Esophagus squamous epithelium (tissue), 4 donors: ENCODE measurements around the gene BACH2.

Source experiments
- POLR2A ChIP-seq, 4 donors: fragments of 450-650 bp; IDR thresholded peaks; one replicate each; pipeline ENCODE4 v1.6.1; 2017; ENCODE audit warnings: antibody characterized with exemption in 4 of 4, mild to moderate bottlenecking in 4 of 4, moderate library complexity in 3 of 4
- TF ChIP-seq, protein P1 (sequence below), 6 experiments: fragments of 450-650 bp in 4 of 6; fragments of 200-600 bp in 2 of 6; sonication (generic) in 2 of 6; IDR thresholded peaks; one replicate each; pipeline ENCODE4 v1.5.1; 2016 to 2019; ENCODE audit warnings: antibody characterized with exemption in 6 of 6, mild to moderate bottlenecking in 4 of 6, moderate library complexity in 4 of 6

DNA sequence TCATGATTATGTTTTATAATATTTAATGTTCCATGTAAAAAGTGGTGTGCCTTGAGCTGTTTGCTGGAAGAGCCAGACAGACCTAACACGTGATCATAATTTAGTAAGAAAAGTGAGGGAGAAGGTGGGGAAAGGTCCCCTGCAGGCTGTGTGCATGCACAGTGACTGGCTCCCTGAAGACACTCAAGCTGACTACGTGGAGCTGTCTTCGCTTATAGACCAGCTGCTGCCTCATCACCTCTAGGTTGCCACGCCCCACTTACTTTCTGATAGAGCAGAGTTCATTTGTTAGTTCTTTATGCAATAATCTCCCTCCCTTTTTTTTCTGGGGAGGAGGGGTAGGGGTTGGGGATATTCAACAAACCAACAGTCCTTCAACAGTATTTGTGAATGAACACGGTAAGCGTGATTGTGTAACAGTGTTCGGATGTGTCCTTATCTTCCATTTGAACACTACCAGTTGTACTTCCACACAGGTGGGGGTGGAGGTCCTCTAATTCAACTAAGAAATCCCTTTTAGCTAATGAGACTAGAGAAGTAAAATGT, 157.3 kb downstream of the BACH2 start:
- TF ChIP-seq, protein P1, sequence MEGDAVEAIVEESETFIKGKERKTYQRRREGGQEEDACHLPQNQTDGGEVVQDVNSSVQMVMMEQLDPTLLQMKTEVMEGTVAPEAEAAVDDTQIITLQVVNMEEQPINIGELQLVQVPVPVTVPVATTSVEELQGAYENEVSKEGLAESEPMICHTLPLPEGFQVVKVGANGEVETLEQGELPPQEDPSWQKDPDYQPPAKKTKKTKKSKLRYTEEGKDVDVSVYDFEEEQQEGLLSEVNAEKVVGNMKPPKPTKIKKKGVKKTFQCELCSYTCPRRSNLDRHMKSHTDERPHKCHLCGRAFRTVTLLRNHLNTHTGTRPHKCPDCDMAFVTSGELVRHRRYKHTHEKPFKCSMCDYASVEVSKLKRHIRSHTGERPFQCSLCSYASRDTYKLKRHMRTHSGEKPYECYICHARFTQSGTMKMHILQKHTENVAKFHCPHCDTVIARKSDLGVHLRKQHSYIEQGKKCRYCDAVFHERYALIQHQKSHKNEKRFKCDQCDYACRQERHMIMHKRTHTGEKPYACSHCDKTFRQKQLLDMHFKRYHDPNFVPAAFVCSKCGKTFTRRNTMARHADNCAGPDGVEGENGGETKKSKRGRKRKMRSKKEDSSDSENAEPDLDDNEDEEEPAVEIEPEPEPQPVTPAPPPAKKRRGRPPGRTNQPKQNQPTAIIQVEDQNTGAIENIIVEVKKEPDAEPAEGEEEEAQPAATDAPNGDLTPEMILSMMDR (IDR thresholded peaks at IDR 0.05), result no peak
- TF ChIP-seq POLR2A (IDR thresholded peaks at IDR 0.05), result no peak
